AG09319 (cell line): ENCODE results near the gene CDKAL1.
"Not testable (repeated sequence)": the region's sequence is repeated elsewhere in the genome, so short reads cannot be mapped to it uniquely, and the experiment has no call there.

Experiments
- DNase-seq: peaks from one replicate; pipeline ENCODE4 v3.0.0-alpha.2; 2010; ENCODE audit warnings: low read depth; ENCODE audit errors: extremely low read depth
- CTCF ChIP-seq: IDR thresholded peaks from 2 replicates; pipeline ENCODE4 v1.5.1; 2011; ENCODE audit warnings: low read depth, mild to moderate bottlenecking, inconsistent platforms, low read length, moderate library complexity

The CDKAL1 gene

GRCh38 chr6:20718705-20719653, 184.7 kb downstream of the CDKAL1 start:
- no peak for DNase-seq
- TF ChIP-seq CTCF: no peak

GRCh38 chr6:20719980-20720379, 185.7 kb downstream of the CDKAL1 start:
- no peak for TF ChIP-seq CTCF
- no peak for DNase-seq

DNA sequence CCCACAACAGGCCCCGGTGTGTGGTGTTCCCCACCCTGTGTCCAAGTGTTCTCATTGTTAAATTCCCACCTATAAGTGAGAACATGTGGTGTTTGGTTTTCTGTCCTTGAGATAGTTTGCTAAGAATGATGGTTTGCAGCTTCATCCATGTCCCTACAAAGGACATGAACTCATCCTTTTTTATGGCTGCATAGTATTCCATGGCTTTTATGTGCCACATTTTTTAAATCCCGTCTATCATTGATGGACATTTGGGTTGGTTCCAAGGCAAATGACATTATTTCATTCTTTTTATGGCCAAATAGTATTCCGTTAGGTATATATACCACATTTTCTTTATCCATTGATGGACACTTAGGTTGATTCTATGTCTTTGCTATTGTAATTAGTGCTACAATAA, 186.9 kb downstream of the CDKAL1 start:
- DNase-seq: not testable (repeated sequence)

GRCh38 chr6:20722455-20722854, 188.2 kb downstream of the CDKAL1 start:
- TF ChIP-seq CTCF: no peak
- DNase-seq: no peak

DNA sequence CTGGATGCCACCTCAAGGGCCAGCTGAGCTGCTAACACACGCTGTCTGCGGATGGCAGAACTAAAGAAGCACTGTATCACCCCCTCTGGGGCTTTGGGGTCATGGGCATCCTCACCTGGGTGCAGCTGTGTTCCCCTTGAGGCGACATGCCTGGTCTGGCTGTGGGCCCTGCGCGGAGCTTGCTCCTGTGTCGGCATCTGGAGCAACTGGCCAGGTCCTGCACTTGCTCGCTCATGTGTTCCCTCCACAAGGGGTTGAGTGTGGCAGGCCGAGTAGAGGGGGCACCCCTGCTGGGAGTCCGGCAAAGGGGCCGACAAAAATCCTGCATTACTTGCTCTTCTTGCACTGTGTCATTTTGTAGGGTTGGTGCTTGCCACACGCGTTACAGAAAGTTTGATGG, 189.0 kb downstream of the CDKAL1 start:
- no peak for DNase-seq
- TF ChIP-seq CTCF: no peak

GRCh38 chr6:20724443-20725190, 190.4 kb downstream of the CDKAL1 start:
- DNase-seq: no peak
- no peak for TF ChIP-seq CTCF

- not testable (repeated sequence) for DNase-seq
These were observed 191.0 kb downstream of the CDKAL1 start for GRCh38 chr6:20725235-20725634.

- no peak for TF ChIP-seq CTCF
- DNase-seq: no peak
These were observed 194.8 kb downstream of the CDKAL1 start for GRCh38 chr6:20729086-20729485.

GRCh38 chr6:20732362-20732761, 198.1 kb downstream of the CDKAL1 start:
- DNase-seq: not testable (repeated sequence)
